Activated T-cell treated with anti-CD3 and anti-CD28 coated beads for 24 hours (primary cell): ENCODE measurements around the gene EP300.
"Not testable (repeated sequence)": the region's sequence is repeated elsewhere in the genome, so short reads cannot be mapped to it uniquely, and the experiment has no call there.

Experiments used
- DNase-seq: peaks from one replicate; pipeline ENCODE4 v3.0.0-alpha.2; 2020; ENCODE audit warnings: low read depth

EP300 gene

GRCh38 chr22:41157083-41157482 lies 64.7 kb downstream of the EP300 start:
- no peak for DNase-seq

DNA sequence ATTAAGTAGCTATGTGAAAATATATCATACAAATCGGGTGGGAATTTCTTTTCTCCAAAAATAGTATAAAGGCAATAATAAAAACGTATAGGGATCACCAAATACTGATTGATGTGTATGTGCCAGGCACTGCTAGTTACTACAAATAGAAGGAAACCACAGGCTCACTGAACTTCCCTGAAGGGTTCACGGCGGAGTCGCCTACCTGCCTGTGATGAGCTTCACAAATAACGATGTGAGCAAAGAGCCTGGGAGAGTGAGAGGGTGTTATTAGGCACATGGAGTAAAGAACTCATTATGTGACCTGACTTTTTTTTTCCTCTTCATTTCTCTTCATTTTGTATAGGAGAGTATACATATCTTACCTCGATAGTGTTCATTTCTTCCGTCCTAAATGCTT lies 76.8 kb downstream of the EP300 start:
- DNase-seq, result no peak

DNA sequence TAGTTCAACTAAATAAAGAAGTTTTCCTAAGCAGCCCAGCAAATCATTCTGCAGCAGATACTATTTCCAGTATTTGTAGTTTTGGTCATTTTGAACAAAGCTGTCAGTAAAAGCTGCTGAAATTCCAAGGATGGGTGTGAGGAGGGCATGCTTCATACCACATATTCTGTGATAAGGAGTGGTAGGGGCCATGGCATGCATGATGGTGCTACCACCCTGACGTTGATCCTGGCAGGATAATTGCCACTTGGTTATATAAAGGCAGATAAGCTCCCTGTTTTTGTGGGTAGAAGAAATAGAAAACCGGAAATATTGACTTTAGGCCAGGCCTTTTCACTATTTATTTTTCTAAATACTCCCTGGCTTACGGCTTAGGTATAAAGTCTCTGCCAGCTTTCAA lies 79.6 kb downstream of the EP300 start:
- no peak for DNase-seq

- DNase-seq, result no peak
Observed at GRCh38 chr22:41175546-41175945, 83.2 kb downstream of the EP300 start.

- DNase-seq, result no peak
Observed at GRCh38 chr22:41177040-41177621, 84.7 kb downstream of the EP300 start.

DNA sequence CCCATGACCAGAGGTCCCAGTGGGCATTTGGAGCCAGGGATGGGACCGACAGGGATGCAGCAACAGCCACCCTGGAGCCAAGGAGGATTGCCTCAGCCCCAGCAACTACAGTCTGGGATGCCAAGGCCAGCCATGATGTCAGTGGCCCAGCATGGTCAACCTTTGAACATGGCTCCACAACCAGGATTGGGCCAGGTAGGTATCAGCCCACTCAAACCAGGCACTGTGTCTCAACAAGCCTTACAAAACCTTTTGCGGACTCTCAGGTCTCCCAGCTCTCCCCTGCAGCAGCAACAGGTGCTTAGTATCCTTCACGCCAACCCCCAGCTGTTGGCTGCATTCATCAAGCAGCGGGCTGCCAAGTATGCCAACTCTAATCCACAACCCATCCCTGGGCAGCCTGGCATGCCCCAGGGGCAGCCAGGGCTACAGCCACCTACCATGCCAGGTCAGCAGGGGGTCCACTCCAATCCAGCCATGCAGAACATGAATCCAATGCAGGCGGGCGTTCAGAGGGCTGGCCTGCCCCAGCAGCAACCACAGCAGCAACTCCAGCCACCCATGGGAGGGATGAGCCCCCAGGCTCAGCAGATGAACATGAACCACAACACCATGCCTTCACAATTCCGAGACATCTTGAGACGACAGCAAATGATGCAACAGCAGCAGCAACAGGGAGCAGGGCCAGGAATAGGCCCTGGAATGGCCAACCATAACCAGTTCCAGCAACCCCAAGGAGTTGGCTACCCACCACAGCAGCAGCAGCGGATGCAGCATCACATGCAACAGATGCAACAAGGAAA lies 85.4 kb downstream of the EP300 start:
- DNase-seq, result no peak

DNA sequence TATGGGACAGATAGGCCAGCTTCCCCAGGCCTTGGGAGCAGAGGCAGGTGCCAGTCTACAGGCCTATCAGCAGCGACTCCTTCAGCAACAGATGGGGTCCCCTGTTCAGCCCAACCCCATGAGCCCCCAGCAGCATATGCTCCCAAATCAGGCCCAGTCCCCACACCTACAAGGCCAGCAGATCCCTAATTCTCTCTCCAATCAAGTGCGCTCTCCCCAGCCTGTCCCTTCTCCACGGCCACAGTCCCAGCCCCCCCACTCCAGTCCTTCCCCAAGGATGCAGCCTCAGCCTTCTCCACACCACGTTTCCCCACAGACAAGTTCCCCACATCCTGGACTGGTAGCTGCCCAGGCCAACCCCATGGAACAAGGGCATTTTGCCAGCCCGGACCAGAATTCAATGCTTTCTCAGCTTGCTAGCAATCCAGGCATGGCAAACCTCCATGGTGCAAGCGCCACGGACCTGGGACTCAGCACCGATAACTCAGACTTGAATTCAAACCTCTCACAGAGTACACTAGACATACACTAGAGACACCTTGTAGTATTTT lies 86.1 kb downstream of the EP300 start:
- DNase-seq, result no peak

DNA sequence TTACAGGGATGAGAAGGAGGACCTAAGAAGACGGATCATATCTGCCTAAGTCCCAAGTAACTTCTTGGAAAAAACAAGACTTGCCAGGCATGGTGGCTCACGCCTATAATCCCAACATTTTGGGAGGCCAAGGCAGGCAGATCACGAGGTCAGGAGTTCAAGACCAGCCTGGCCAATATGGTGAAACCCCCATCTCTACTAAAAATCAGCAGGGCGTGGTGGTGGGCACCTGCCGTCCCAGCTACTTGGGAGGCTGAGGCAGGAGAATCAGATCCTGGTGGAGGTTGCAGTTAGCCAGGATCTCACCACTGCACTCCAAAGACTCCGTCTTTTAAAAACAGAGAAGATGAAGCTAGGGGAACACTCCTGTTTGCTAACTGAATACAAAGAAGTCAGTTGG lies 88.0 kb downstream of the EP300 start:
- not testable (repeated sequence) for DNase-seq

DNA sequence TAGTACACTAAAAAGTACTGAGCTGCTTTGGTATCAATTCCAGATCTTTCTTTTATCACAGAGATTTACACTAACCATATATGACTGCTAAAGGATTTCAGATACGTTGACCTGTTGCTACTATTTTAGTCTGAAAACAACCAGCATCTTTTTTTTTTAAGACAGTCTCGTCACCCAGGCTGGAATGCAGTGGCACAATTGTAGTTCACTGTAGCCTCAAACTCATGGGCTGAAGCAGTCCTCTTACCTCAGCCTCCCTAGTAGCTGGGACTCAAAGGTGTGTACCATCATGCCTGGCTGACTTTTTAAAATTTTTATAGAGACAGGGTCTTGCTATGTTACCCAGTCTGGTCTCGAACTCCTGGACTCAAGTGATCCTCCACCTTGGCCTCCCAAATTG lies 88.5 kb downstream of the EP300 start:
- DNase-seq, result no peak

DNA sequence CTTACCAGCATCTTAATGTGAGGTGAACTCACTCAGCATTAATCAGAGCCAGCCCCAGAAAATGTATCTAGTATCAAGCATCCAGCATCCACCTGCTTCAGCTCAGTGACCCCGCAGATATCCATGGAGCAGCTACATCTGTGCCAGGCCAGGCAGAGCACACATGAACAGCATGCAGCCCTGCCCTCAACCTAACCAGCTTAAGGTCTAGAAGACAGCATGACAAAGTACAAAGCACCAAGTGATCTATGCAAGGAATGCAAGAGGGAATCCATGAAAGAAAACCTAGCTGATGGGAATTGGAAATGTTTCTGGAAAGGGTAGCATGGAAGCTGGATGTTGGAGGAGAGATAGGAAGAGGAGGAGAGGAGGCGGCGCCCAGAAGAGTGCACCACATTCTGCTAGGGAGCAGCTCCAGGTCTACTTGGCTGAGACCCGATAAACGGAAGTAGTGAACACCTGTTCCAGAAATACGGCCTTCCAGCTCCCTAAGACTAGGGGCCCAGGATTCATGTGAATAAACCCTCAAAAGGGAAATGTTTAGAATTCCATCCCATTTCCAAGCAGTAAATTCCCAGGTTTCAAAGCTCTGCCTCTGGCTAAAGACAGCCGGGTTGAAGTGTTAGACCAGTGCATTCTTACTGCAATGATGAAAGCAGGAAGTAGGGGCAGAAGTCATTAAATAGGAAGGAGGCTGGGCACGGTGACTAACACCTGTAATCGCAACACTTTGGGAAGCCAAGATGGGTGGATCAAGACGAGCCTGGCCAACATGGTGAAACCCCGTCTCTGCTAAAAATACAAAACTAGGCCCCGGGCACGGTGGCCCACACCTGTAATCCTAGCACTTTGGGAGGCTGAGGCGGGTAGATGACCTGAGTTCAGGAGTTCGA lies 89.2 kb downstream of the EP300 start:
- DNase-seq, result no peak

DNA sequence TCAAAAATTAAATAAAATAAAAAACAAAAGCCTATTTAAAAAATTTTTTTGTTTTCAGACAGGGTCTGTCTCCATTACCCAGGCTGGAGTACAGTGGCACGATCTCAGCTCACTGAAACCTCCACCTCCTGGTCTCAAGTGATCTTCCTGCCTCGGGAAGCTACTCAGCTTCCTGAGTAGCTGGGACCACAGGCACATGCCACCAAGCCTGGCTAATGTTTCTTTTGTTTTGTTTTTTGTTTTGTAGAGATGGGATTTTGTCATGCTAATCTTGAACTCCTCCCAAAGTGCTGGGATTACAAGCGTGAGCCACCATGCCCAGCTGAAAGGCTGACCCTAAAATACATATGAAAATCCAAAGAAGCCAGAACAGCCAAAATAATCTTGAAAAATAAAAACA lies 92.3 kb downstream of the EP300 start:
- DNase-seq, result no peak

- DNase-seq, result no peak
Observed at GRCh38 chr22:41191467-41191866, 99.1 kb downstream of the EP300 start.

- DNase-seq, result no peak
Observed at GRCh38 chr22:41193829-41194228, 101.4 kb downstream of the EP300 start.

GRCh38 chr22:41197038-41197972 lies 104.9 kb downstream of the EP300 start:
- DNase-seq, result peak; percentile 77

DNA sequence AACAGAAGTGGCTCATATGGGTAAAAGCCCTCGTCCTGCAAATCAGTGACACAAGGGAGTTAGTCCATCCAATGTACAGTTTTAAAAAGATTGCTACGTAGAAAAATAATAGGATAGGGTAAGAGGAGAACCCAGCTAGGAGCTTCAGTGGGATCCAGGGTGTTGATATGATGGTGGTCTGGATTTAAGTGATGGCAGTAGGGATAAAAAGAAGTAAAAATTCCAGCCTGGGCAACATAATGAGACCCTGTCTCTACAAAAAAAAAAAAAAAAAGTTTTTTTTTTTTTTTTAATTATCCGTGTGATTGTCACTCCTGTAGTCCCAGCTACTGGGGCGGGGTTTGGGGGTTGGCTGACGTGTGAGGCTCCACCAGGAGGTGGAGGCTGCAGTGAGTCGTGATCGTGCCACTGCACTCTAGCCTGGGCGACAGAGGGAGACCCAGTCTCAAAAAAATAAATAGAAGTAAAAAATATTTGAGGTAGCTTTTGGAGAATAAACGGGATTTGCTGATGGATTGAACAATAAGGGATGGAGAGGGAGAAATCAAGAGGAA lies 105.7 kb downstream of the EP300 start:
- peak; percentile 53 for DNase-seq

- no peak for DNase-seq
Observed at GRCh38 chr22:41201141-41201540, 108.7 kb downstream of the EP300 start.

DNA sequence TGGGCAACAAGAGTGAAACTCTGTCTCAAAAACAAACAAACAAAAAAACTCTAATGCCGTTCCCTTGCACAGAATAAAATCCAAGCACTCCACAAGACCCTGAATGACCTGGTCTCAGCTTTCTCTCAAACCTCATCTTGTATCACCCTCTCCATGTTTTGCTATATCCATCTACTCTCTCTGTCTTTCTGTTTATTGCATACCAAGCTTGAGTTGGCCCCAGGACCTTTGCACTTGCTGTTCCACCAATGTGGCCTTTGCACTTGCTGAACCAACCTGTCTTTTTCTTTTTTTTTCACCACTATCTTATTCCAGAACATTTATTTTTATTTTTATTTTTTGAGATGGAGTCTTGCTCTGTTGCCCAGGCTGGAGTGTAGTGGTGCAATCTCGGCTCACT lies 110.7 kb downstream of the EP300 start:
- no peak for DNase-seq

DNA sequence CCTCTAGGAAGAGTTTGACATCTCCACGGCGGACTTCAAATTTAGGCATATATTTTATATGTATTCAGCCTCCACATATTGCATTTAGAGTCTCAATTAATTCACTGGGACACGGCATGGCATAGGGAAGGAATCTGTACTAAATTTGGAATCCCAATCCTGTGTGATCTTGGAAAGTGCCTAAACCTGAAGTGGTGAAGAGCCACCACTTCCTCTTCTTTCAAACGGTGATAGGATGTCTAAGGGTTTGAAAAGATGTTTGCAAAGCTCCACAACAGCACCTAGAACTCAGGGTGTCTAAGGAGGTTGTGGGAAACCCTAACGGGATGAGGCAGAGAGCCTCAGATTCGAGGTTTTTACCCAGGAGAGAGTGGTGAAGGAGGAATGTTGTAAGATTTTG lies 111.7 kb downstream of the EP300 start:
- no peak for DNase-seq

DNA sequence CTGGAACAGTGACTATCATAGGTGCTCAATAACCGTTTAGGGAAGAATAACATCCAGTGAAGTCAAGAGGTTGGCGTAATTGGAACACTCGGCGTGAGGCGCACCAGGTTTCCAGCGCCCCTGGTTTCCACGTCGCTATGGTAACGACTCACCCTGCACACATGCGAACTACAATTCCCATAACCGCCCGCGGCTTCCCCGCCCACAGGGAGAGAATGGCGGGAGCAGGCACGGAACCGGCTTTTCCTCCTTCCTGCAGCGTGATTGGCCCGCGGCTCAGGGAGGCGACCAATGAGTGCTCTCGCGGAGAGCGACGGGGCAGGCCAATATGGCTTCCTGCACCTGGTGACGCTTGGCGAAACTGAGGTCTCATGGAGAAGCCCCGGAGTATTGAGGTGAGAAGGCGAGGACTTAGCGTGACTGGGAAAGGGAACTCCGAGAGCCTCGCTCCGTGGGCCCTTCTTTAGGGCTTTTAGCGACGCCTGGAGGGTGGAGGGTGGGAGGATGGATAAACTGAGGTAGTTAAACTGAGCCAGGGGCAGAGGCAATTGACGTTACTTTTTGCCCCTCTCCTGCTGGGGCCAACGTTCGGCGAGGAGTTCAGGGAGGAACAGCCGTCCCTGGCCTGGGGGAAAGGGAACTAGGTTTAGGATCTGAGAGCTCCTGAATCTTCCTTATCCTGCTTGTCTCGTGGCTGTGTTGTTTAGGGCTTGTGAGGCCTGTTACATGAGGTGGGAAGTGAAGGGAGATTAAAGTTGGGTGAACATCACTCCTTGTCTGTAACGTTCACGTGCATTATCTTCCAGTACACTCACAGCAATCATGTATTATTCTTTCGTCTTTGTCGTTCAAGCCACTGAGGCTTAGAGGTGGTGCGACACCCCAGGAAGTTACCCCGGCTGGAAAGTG lies 112.9 kb downstream of the EP300 start, which contains the start of gene L3MBTL2:
L3MBTL2 (plus strand) TSS at position 321 of the 909 bp plus-strand sequence; CDS start at position 372, 51 bp downstream.
- peak; percentile 98 for DNase-seq

DNA sequence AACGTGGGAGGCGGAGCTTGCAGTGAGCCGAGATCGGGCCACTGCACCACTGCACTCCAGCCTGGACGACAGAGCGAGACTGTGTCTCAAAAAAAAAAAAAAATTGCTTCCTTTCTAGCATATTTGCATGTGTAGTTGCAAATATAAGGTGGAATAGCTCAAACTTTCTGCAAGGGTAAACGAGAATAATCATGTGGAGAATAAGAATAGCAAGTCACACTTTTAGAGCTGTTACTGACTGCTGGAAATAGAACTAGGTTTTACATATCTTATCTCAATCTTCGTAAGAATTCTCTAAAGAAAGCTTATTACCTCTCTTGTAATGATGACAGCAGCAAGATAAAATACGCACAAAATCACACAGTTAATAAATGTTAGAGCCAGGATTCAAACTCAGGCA lies 114.3 kb downstream of the EP300 start:
- no peak for DNase-seq
